GM10266 (cell line): ENCODE data around the gene LPIN2.

Experiments
- DNase-seq: peaks from one replicate; pipeline ENCODE4 v3.0.0; 2012; ENCODE audit errors: extremely low spot score
- TF ChIP-seq, protein P1 (sequence below): IDR thresholded peaks from 2 replicates; pipeline ENCODE4 v1.5.1; 2012; ENCODE audit warnings: mild to moderate bottlenecking, low read depth; ENCODE audit not compliant: control insufficient read depth, insufficient read depth; ENCODE audit errors: missing control alignments

The LPIN2 gene

GRCh38 chr18:2992995-2993877 is 19.7 kb downstream of the LPIN2 start:
- TF ChIP-seq, protein P1, sequence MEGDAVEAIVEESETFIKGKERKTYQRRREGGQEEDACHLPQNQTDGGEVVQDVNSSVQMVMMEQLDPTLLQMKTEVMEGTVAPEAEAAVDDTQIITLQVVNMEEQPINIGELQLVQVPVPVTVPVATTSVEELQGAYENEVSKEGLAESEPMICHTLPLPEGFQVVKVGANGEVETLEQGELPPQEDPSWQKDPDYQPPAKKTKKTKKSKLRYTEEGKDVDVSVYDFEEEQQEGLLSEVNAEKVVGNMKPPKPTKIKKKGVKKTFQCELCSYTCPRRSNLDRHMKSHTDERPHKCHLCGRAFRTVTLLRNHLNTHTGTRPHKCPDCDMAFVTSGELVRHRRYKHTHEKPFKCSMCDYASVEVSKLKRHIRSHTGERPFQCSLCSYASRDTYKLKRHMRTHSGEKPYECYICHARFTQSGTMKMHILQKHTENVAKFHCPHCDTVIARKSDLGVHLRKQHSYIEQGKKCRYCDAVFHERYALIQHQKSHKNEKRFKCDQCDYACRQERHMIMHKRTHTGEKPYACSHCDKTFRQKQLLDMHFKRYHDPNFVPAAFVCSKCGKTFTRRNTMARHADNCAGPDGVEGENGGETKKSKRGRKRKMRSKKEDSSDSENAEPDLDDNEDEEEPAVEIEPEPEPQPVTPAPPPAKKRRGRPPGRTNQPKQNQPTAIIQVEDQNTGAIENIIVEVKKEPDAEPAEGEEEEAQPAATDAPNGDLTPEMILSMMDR, result no peak
- DNase-seq, result no peak

- TF ChIP-seq, protein P1, result no peak
- no peak for DNase-seq
Measured at GRCh38 chr18:2990956-2991640, 21.8 kb downstream of the LPIN2 start.

GRCh38 chr18:2987876-2988790 is 24.8 kb downstream of the LPIN2 start:
- DNase-seq, result no peak
- TF ChIP-seq, protein P1, result no peak

- DNase-seq, result no peak
- TF ChIP-seq, protein P1, result no peak
Measured at GRCh38 chr18:2986150-2986865, 26.6 kb downstream of the LPIN2 start.

DNA sequence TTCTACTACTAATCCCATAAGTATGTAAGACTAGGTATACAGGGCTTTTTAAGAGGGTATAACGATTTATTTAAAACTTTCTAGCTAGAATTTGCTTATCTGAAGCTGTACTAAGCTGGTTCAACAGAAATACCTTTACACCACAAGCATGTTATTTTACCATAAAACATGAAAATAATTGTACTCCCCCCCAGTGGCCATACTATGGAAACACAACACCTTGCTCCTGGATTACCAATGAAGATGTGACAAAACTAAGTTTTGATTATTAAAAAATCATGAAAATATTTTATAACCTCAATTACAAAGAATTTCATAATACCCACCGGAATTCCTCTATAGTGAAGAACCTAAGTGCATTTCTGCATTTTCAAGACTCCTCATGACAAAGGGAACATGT is 27.3 kb downstream of the LPIN2 start:
- peak; percentile 33 for DNase-seq
- TF ChIP-seq, protein P1, result peak; percentile 61

DNA sequence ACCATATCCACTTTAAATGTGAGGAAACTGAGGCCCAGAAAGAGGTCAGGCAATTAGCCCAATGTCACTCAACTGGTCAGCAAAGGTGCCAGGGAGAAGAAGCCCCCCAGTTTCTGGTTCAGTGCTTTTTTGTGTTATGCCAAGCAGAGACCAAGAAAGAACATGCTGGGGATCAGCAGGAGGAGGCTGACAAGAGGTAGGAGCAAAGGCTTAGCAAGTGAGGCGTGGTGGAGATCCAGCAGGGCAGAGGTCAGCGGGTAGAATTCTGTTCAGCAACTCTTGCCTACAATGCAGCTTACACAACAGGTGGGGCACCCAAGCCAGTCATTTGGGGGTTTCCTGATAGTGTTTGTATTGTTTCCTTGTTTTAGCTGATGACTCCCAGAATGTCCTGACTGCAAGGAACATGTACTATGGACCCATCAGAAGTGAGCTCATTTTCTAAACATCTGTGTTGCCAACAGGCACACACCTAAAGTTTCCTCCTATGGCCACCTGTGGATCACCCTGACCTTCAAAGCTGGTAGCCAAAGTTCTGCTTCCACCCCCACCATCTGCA is 28.2 kb downstream of the LPIN2 start:
- no peak for DNase-seq
- TF ChIP-seq, protein P1, result no peak
